Measurements from ENCODE around the gene PEAK1. TPM values are rescaled to one million over a fixed set of nuclear protein-coding genes. Genes with fewer than 3 reads are reported as not detected.

Gene PEAK1
- total RNA-seq, 1 experiment from 2014 or later: 21.2 TPM

GRCh38 chr15:77413699-77414349 lies 6.1 kb downstream of the PEAK1 start:
- Histone ChIP-seq H4K8ac (replicated peaks; ENCODE audit: insufficient read length, low read depth, low read length) (no peak overlapping the region), H2BK120ac (ENCODE audit: low read depth, low read length, poor library complexity, severe bottlenecking) (no peak overlapping the region), H2BK20ac (ENCODE audit: low read depth, low read length, poor library complexity, severe bottlenecking) (no peak overlapping the region), H3K27ac (ENCODE audit: insufficient read length, low read depth, low read length) (no peak overlapping the region), H3K9me3 (ENCODE audit: control insufficient read depth, low read depth, low read length) (no peaks in the 10 kb centered on the region), H3K79me2 (ENCODE audit: insufficient read depth, low read length) (peaks cover 9% of the 10 kb centered on the region; the same call in 1 of the 2 replicates), H4K5ac (ENCODE audit: insufficient read length, low read depth, low read length) (no peak overlapping the region), H3K23me2 (ENCODE audit: insufficient read length, low read depth, low read length, poor library complexity, severe bottlenecking) (no peaks in the 10 kb centered on the region), H3K4me2 (ENCODE audit: insufficient read depth, insufficient read length, low read length) (no peak overlapping the region), H2AK5ac (ENCODE audit: insufficient read length, low read length) (no peak overlapping the region), H2BK12ac (ENCODE audit: insufficient read length, low read depth, low read length) (no peak overlapping the region), H3K4ac (ENCODE audit: low read depth, low read length) (no peak overlapping the region), H3K23ac (ENCODE audit: insufficient read length, low read depth, low read length) (no peak overlapping the region), H2AFZ (ENCODE audit: low read length) (no peak overlapping the region), H3K18ac (ENCODE audit: insufficient read length, low read depth, low read length) (no peak overlapping the region), H3K27me3 (ENCODE audit: insufficient read depth, low read length) (no peaks in the 10 kb centered on the region), H4K91ac (ENCODE audit: insufficient read length, low read depth, low read length) (no peak overlapping the region), H3K56ac (ENCODE audit: insufficient read length, low read depth, low read length) (no peak overlapping the region), H3K79me1 (ENCODE audit: insufficient read depth, low read depth, low read length, poor library complexity, severe bottlenecking) (peaks cover 3% of the 10 kb centered on the region), H2BK15ac (ENCODE audit: low read depth, low read length) (no peak overlapping the region), H3K9ac (ENCODE audit: extremely low read depth, insufficient read length, low read length) (no peak overlapping the region), H3T11ph (ENCODE audit: low read length) (no peak overlapping the region), H4K20me1 (ENCODE audit: control insufficient read depth, insufficient read depth, insufficient read length) (no peaks in the 10 kb centered on the region), H2BK5ac (ENCODE audit: insufficient read length, low read length) (no peak overlapping the region), H3K4me1 (ENCODE audit: insufficient read depth, low read length) (peaks cover 12% of the 10 kb centered on the region; the same call in 1 of the 2 replicates), H3K14ac (ENCODE audit: insufficient read depth, low read length) (no peak overlapping the region)
- Mint-ChIP-seq H3K4me1 (peaks cover 21 to 32% of the 10 kb centered on the region in 2 experiments), H3K36me3 (ENCODE audit: insufficient read depth in 1 of 3, low read depth in 3 of 3) (no peaks in the 10 kb centered on the region), H3K4me3 (no peak overlapping the region), H3K27ac (no peak overlapping the region; a peak in 1 of 7 replicates), H3K27me3 (ENCODE audit: low read depth) (peaks cover 15% of the 10 kb centered on the region), H3K9me3 (no peaks in the 10 kb centered on the region; a peak in 1 of 5 replicates)
- TF ChIP-seq CTCF (conservative IDR thresholded peaks at IDR 0.05): no peak
- DNase-seq: no peak
- no CpG with 5 or more reads among the region's 4 CpGs for WGBS (ENCODE audit: extremely low coverage, insufficient read length, low lambda C conversion rate)

Data from H9 (cell line).